HEK293T (cell line): ENCODE measurements around the gene TET2.

Source experiments
- BHLHE40 ChIP-seq: fragments of 450-650 bp; IDR thresholded peaks from 2 replicates; pipeline ENCODE4 v1.6.1; 2016; ENCODE audit warnings: mild to moderate bottlenecking, moderate library complexity, borderline replicate concordance
- FOXA1 ChIP-seq: fragments of 450-650 bp; IDR thresholded peaks from 2 replicates; pipeline ENCODE4 v1.6.1; 2016; ENCODE audit warnings: mild to moderate bottlenecking
- SP1 ChIP-seq: fragments of 450-650 bp; IDR thresholded peaks from 2 replicates; pipeline ENCODE4 v1.6.1; 2017

- TF ChIP-seq SP1 (no peak), FOXA1 (no peak), BHLHE40 (no peak)
Measured at GRCh38 chr4:105198541-105198940, 51.9 kb downstream of the TET2 start.
